ENCODE results near the gene NAGS. TPM values are rescaled to one million over a fixed set of nuclear protein-coding genes. Genes with fewer than 3 reads are reported as not detected.
"Not testable (repeated sequence)": the region's sequence is repeated elsewhere in the genome, so short reads cannot be mapped to it uniquely, and the experiment has no call there.

The NAGS gene
- total RNA-seq, 1 donor from 2014 or later = under 0.01 TPM

DNA sequence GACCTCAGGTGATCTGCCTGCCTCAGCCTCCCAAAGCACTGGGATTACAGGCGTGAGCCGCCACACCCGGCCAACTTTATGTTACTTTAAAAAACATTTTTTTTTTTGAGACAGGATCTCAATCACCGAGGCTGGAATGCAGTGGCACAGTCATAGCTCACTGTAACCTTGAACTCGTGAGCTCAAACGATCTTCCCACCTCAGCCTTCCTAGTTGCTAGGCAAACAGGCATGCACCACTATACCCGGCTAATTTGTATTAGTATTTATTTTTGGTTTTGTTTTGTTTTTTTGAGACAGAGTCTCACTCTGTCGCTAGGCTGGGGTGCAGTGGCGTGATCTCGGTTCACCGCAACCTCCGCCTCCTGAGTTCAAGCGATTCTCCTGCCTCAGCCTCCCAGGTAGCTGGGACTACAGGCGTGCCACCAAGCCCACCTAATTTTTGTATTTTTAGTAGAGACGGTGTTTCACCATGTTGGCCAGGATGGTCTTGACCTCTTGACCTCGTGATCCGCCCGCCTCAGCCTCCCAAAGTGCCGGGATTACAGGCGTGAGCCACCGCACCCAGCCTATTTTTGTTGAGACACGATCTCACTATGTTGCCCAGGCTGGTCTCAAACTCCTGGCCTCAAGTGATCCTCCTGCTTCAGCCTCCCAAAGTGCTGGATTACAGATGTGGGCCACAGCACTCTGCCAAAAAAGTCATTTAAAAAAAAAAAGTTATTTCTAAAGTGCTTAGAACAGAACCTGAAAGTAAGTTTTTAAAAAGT lies 31.8 kb upstream of the NAGS start:
- not testable (repeated sequence) for H3K27ac ChIP-seq (ENCODE audit: low read depth, low read length); H3K4me1 ChIP-seq (ENCODE audit: control insufficient read depth in 3 of 3, insufficient read depth in 3 of 3, low read length in 3 of 3); H3K9me3 ChIP-seq (ENCODE audit: control insufficient read depth in 3 of 3, low read length in 3 of 3); H3K4me3 ChIP-seq (ENCODE audit: low read length in 3 of 3); H3K36me3 ChIP-seq (ENCODE audit: control insufficient read depth in 3 of 3, insufficient read depth in 3 of 3, low read length in 3 of 3); H3K9ac ChIP-seq (ENCODE audit: low read depth in 1 of 3, low read length in 3 of 3)
- H3K27me3 ChIP-seq (ENCODE audit: control insufficient read depth in 3 of 3, insufficient read depth in 3 of 3, low read length in 3 of 3) = peaks cover 4 to 15% (median 5%) of the 10 kb centered on the region in 3 donors

DNA sequence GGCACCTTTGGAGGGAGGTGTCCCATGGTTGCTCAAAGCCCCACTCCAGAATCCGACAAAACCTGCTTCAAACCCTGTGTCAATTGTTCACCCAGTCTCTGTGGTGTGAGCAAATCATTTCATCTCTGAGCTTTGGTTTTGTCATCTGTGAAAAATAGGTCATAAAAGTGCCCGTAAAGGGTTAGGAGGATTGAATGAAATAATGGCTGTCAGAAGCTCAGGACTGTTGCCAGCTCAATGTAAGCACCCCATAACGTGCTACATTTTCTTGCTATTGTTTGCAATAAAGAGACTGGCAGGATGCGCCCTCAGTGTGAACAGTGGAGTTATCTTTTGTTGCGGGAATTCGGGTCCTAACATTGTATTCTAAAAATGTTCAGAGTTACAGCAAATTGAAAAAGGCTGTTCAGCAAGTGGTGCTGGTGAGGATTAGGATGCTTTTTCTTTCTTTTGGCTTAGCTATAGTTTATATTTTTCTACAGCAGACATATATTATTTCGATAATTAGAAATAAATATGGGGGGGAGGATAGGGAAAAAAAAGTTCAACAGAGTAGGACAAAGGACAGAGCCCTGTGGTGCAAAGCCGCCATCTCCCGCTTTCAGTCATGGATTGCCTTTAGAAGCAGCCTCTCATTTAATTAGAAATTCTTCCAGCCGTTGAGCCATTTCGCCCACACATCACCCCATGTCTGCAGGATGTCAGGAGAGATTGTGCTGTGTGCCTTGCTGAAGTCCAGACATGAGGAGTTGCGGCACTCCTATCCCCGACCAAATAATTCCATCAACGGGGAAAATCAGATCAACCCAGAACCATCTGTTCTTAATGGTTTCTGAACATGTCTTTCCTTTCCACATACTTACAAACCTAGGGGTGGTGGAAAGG lies 29.8 kb upstream of the NAGS start:
- H3K27ac ChIP-seq (ENCODE audit: low read depth, low read length) = no peak overlapping the region
- H3K9ac ChIP-seq (ENCODE audit: low read depth in 1 of 3, low read length in 3 of 3) = no peak overlapping the region
- H3K27me3 ChIP-seq (ENCODE audit: control insufficient read depth in 3 of 3, insufficient read depth in 3 of 3, low read length in 3 of 3) = peaks cover 5 to 20% (median 9%) of the 10 kb centered on the region in 3 donors

DNA sequence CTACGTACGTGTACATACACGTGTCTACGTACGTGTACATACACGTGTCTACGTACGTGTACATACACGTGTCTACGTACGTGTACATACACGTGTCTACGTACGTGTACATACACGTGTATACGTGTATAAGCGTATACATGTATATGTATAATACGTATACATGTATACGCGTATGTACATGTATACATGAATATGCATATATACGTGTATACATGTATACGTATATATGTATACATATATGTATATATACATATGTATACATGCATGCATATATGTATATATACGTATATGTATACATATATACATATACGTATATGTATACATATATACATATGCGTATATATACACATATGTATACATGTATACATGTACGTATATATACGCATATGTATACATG lies 28.5 kb upstream of the NAGS start:
- H3K4me3 ChIP-seq (ENCODE audit: low read length in 3 of 3) = no peak overlapping the region
- no peaks in the 10 kb centered on the region for H3K4me1 ChIP-seq (ENCODE audit: control insufficient read depth in 3 of 3, insufficient read depth in 3 of 3, low read length in 3 of 3)
- H3K27me3 ChIP-seq (ENCODE audit: control insufficient read depth in 3 of 3, insufficient read depth in 3 of 3, low read length in 3 of 3) = peaks cover 5 to 20% (median 9%) of the 10 kb centered on the region in 3 donors

More for the DNA sequence above, 29.8 kb upstream of the NAGS start:
- Histone ChIP-seq H3K4me1 (ENCODE audit: control insufficient read depth in 3 of 3, insufficient read depth in 3 of 3, low read length in 3 of 3) (no peaks in the 10 kb centered on the region), H3K4me3 (ENCODE audit: low read length in 3 of 3) (no peak overlapping the region), H3K9me3 (ENCODE audit: control insufficient read depth in 3 of 3, low read length in 3 of 3) (no peaks in the 10 kb centered on the region), H3K36me3 (ENCODE audit: control insufficient read depth in 3 of 3, insufficient read depth in 3 of 3, low read length in 3 of 3) (no peaks in the 10 kb centered on the region)

DNA sequence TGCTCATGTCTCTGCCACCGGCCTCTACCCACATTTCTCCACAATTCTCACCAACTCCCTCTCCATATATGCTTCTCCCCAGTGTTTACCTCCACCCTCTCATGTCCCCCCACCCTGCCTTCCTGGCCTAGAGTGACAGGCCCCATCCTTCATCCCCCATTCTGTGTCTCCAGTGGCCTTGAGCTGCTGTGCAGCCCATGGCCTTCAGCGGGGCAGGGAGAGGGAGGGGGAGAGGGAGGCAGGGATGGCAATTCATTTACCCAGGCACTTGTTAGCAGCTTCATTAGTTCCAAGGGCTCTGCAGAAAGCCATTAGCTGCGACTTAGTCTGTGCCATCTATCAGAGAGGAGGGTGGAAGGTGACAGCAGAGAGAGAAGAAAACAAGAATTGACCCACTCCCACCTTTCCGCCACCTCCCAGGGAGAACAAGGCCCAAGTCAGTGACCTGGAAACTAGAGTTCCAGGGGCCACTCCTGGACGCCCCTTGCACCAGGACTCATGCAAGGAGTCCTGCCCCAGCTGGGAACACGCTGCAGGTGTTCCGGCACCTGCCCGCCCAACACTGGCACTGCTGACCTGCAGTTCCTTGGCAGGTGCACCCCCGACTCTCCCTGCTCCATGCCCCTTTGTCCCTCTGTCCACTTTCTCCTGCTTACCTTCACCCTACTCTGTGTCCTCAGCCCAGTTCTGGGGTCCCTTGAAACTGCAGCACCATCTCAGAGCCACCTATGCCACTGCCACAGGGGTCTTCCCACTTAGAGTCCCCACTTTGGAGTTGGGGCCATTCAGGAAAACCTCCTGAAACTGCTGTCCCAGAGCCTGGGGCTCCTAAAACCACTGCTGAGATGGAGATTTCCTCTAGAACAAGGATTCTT lies 27.2 kb upstream of the NAGS start:
- H3K9me3 ChIP-seq (ENCODE audit: control insufficient read depth in 3 of 3, low read length in 3 of 3) = no peaks in the 10 kb centered on the region
- no peak overlapping the region for H3K4me3 ChIP-seq (ENCODE audit: low read length in 3 of 3)
- H3K36me3 ChIP-seq (ENCODE audit: control insufficient read depth in 3 of 3, insufficient read depth in 3 of 3, low read length in 3 of 3) = no peaks in the 10 kb centered on the region
- H3K27me3 ChIP-seq (ENCODE audit: control insufficient read depth in 3 of 3, insufficient read depth in 3 of 3, low read length in 3 of 3) = peaks cover 12 to 22% (median 12%) of the 10 kb centered on the region in 3 donors
- H3K9ac ChIP-seq (ENCODE audit: low read depth in 1 of 3, low read length in 3 of 3) = no peak overlapping the region
- no peaks in the 10 kb centered on the region for H3K4me1 ChIP-seq (ENCODE audit: control insufficient read depth in 3 of 3, insufficient read depth in 3 of 3, low read length in 3 of 3)
- no peak overlapping the region for H3K27ac ChIP-seq (ENCODE audit: low read depth, low read length)

More for the DNA sequence above, 28.5 kb upstream of the NAGS start:
- Histone ChIP-seq H3K36me3 (ENCODE audit: control insufficient read depth in 3 of 3, insufficient read depth in 3 of 3, low read length in 3 of 3) (no peaks in the 10 kb centered on the region), H3K27ac (ENCODE audit: low read depth, low read length) (no peak overlapping the region), H3K9me3 (ENCODE audit: control insufficient read depth in 3 of 3, low read length in 3 of 3) (no peaks in the 10 kb centered on the region), H3K9ac (ENCODE audit: low read depth in 1 of 3, low read length in 3 of 3) (no peak overlapping the region)

DNA sequence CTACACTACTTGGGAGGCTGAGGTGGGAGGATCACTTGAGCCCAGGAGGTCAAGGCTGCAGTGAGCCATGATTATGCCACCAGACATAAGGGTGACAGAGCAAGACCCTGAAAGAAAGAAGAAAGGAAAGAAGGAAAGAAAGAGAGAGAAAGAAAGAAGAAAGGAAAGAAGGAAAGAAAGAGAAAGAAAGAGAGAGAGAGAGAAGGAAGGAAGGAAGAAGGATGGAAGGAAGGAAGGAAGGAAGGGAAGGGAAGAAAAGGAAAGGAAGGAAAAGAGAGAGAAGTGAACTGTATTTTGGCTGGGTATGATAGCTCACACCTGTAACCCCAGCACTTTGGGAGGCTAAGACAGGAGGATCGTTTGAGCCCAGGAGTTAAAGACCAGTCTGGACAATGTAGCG lies 26.3 kb upstream of the NAGS start:
- Histone ChIP-seq H3K4me3 (ENCODE audit: low read length in 3 of 3) (no peak overlapping the region), H3K4me1 (ENCODE audit: control insufficient read depth in 3 of 3, insufficient read depth in 3 of 3, low read length in 3 of 3) (no peaks in the 10 kb centered on the region), H3K9ac (ENCODE audit: low read depth in 1 of 3, low read length in 3 of 3) (no peak overlapping the region), H3K9me3 (ENCODE audit: control insufficient read depth in 3 of 3, low read length in 3 of 3) (no peaks in the 10 kb centered on the region), H3K36me3 (ENCODE audit: control insufficient read depth in 3 of 3, insufficient read depth in 3 of 3, low read length in 3 of 3) (no peaks in the 10 kb centered on the region), H3K27me3 (ENCODE audit: control insufficient read depth in 3 of 3, insufficient read depth in 3 of 3, low read length in 3 of 3) (peaks cover 19 to 27% (median 20%) of the 10 kb centered on the region in 3 donors), H3K27ac (ENCODE audit: low read depth, low read length) (no peak overlapping the region)

DNA sequence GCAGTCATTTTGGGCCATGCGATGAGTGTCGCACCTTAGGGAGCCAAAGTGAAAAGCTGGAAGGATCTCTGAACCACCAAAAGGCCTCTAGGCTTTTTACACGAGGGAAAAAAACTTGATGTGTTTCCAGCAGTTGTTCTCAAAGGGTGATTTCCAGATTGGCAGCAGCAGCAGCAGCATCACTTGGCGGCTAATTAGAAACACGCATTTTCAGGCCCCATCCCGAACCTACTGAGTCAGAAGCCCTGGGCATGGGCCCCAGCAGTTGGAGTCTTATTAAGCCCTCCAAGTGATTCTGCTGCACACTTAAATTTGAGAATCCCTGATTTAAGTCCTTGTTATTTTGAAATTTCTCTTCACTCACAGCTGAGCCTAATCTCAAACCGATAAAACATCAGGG lies 25.4 kb upstream of the NAGS start:
- H3K9me3 ChIP-seq (ENCODE audit: control insufficient read depth in 3 of 3, low read length in 3 of 3) = no peaks in the 10 kb centered on the region
- H3K9ac ChIP-seq (ENCODE audit: low read depth in 1 of 3, low read length in 3 of 3) = no peak overlapping the region
- no peak overlapping the region for H3K4me3 ChIP-seq (ENCODE audit: low read length in 3 of 3)
- H3K36me3 ChIP-seq (ENCODE audit: control insufficient read depth in 3 of 3, insufficient read depth in 3 of 3, low read length in 3 of 3) = no peaks in the 10 kb centered on the region
- no peak overlapping the region for H3K27ac ChIP-seq (ENCODE audit: low read depth, low read length)
- H3K27me3 ChIP-seq (ENCODE audit: control insufficient read depth in 3 of 3, insufficient read depth in 3 of 3, low read length in 3 of 3) = peaks cover 26 to 29% (median 27%) of the 10 kb centered on the region in 3 donors
- H3K4me1 ChIP-seq (ENCODE audit: control insufficient read depth in 3 of 3, insufficient read depth in 3 of 3, low read length in 3 of 3) = peaks cover 0 to 6% (median 3%) of the 10 kb centered on the region in 3 donors

DNA sequence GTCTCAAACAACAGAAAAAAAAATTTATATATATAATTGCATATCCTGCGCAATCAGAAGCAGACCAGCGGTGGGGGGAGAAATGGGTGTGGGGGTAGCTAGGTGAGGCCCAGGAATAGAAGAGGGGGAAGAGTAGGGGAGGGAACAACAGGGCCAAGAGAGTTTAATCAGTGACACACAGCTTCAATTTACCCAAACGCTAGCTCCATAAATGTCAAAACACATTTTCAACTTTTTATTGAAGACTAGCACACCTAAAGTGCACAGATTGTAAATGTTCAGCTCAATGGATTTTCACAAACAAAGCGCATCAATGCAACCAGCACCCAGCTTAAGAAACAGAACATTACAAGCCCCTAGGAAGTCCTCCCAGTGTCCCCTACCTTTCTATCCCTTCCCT lies 24.8 kb upstream of the NAGS start:
- Histone ChIP-seq H3K9me3 (ENCODE audit: control insufficient read depth in 3 of 3, low read length in 3 of 3) (no peaks in the 10 kb centered on the region), H3K27ac (ENCODE audit: low read depth, low read length) (no peak overlapping the region), H3K9ac (ENCODE audit: low read depth in 1 of 3, low read length in 3 of 3) (no peak overlapping the region), H3K4me3 (ENCODE audit: low read length in 3 of 3) (no peak overlapping the region), H3K27me3 (ENCODE audit: control insufficient read depth in 3 of 3, insufficient read depth in 3 of 3, low read length in 3 of 3) (peaks cover 23 to 27% (median 27%) of the 10 kb centered on the region in 3 donors), H3K4me1 (ENCODE audit: control insufficient read depth in 3 of 3, insufficient read depth in 3 of 3, low read length in 3 of 3) (peaks cover 0 to 8% (median 7%) of the 10 kb centered on the region in 3 donors), H3K36me3 (ENCODE audit: control insufficient read depth in 3 of 3, insufficient read depth in 3 of 3, low read length in 3 of 3) (no peaks in the 10 kb centered on the region)

DNA sequence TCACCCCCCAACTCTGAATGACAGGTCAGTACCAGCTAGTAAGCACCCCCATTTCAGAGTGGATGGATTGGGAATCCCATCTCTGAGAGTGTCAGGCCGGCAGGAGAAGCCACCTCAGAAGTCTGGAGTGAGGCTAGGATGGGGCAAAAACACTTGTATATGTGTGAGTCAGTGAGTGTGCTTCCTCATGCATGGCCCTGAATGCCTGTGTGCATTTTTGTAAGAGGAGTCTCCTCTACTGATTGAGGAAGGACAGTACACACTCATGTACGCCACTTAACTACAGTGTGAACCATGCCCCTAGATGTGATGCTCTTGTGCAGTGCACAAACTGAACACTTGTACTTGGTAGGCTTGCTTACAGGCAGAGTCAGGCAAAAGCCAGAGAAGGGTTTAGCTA lies 22.3 kb upstream of the NAGS start:
- Histone ChIP-seq H3K36me3 (ENCODE audit: control insufficient read depth in 3 of 3, insufficient read depth in 3 of 3, low read length in 3 of 3) (no peaks in the 10 kb centered on the region), H3K4me1 (ENCODE audit: control insufficient read depth in 3 of 3, insufficient read depth in 3 of 3, low read length in 3 of 3) (peaks cover 6 to 19% (median 18%) of the 10 kb centered on the region in 3 donors), H3K4me3 (ENCODE audit: low read length in 3 of 3) (no peak overlapping the region), H3K27ac (ENCODE audit: low read depth, low read length) (no peak overlapping the region), H3K9me3 (ENCODE audit: control insufficient read depth in 3 of 3, low read length in 3 of 3) (no peaks in the 10 kb centered on the region), H3K9ac (ENCODE audit: low read depth in 1 of 3, low read length in 3 of 3) (no peak overlapping the region), H3K27me3 (ENCODE audit: control insufficient read depth in 3 of 3, insufficient read depth in 3 of 3, low read length in 3 of 3) (peaks cover 20 to 34% (median 27%) of the 10 kb centered on the region in 3 donors)

DNA sequence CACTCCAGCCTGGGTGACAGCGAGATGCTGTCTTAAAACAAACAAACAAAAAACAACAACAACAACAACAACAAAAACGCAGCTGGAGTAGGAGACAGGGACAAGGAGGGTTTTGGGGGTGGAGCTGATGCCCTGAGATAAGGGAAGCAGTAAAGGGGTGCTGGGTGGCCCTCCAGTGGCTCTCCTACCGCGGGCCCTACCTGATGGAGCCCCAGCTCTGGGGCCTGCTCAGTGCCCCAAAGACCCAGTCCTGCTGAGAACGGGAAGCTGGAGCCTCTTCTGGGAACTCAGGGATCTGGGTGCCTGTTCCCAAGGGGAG lies 21.3 kb upstream of the NAGS start:
- Histone ChIP-seq H3K4me1 (ENCODE audit: control insufficient read depth in 3 of 3, insufficient read depth in 3 of 3, low read length in 3 of 3) (peaks cover 6 to 26% (median 25%) of the 10 kb centered on the region in 3 donors), H3K9me3 (ENCODE audit: control insufficient read depth in 3 of 3, low read length in 3 of 3) (no peaks in the 10 kb centered on the region), H3K4me3 (ENCODE audit: low read length in 3 of 3) (peak overlapping the region; percentile 57 to 66 (median 62)), H3K9ac (ENCODE audit: low read depth in 1 of 3, low read length in 3 of 3) (peak overlapping the region in 1 of 3 donors; percentile 70), H3K36me3 (ENCODE audit: control insufficient read depth in 3 of 3, insufficient read depth in 3 of 3, low read length in 3 of 3) (no peaks in the 10 kb centered on the region), H3K27ac (ENCODE audit: low read depth, low read length) (no peak overlapping the region), H3K27me3 (ENCODE audit: control insufficient read depth in 3 of 3, insufficient read depth in 3 of 3, low read length in 3 of 3) (peaks cover 27 to 39% (median 34%) of the 10 kb centered on the region in 3 donors)
